ENCODE results near the gene ZNF511.

GRCh38 chr10:133353988-133354605 lies 45.4 kb downstream of the ZNF511 start:
- TF ChIP-seq POLR2A (IDR thresholded peaks at IDR 0.05; ENCODE audit: low read length) (no peak), GATA1 (IDR thresholded peaks at IDR 0.05; ENCODE audit: low read depth, low read length) (no peak)
